ENCODE measurements around the gene ASB1. TPM values are rescaled to one million over a fixed set of nuclear protein-coding genes. Genes with fewer than 3 reads are reported as not detected.

Gene ASB1
- polyA plus RNA-seq, 1 donor (not counting 4 experiments of a cell fraction or from before 2014, with no cell fraction given) = 13.0 TPM

- Histone ChIP-seq H4K20me1 (ENCODE audit: control insufficient read depth, extremely low read depth, insufficient read depth, low read length) (no peaks in the 10 kb centered on the region), H3K27me3 (ENCODE audit: control insufficient read depth, extremely low read depth, insufficient read depth, low read length) (no peaks in the 10 kb centered on the region), H3K9me1 (ENCODE audit: control insufficient read depth, extremely low read depth, insufficient read depth, low read length) (no peaks in the 10 kb centered on the region), H3K9ac (ENCODE audit: control insufficient read depth, extremely low read depth, insufficient read depth, low read length) (no peak overlapping the region), H3K9me3 (ENCODE audit: control insufficient read depth, low read depth, low read length) (no peaks in the 10 kb centered on the region), H3K27ac (ENCODE audit: control insufficient read depth, insufficient read depth, low read length) (peak overlapping the region; percentile 77), H3K4me2 (ENCODE audit: control insufficient read depth, extremely low read depth, insufficient read depth, low read depth, low read length) (no peak overlapping the region), H2AFZ (ENCODE audit: control insufficient read depth, low read length) (no peak overlapping the region), H3K4me3 (ENCODE audit: control insufficient read depth in 2 of 3, extremely low read depth in 1 of 3, insufficient read depth in 2 of 3, low read depth in 1 of 3, low read length in 3 of 3) (no peak overlapping the region), H3K79me2 (ENCODE audit: control insufficient read depth, insufficient read depth, low read length) (peaks cover 57% of the 10 kb centered on the region), H3K4me1 (ENCODE audit: control insufficient read depth, extremely low read depth, insufficient read depth, low read length) (peaks cover 20% of the 10 kb centered on the region), H3K36me3 (ENCODE audit: control insufficient read depth in 2 of 2, extremely low read depth in 1 of 2, insufficient read depth in 2 of 2, low read length in 2 of 2) (peaks cover 11 to 20% of the 10 kb centered on the region in 2 experiments)
- FAIRE-seq (no peak), DNase-seq (ENCODE audit: low read depth, low spot score) (no peak)
- dilution Hi-C loops (cut with MboI; ENCODE audit: extremely low pct_ligation_motif_present, low sequenced_read_pairs) = no loop called here
- TF ChIP-seq CTCF (optimal IDR thresholded peaks at IDR 0.05 in 1 of 3, IDR thresholded peaks at IDR 0.05 in 1 of 3, conservative IDR thresholded peaks at IDR 0.05 in 1 of 3; ENCODE audit: extremely low read depth in 1 of 3, insufficient read depth in 2 of 3, low read length in 3 of 3) (peak in 1 of 3 experiments; percentile 9), EZH2 (IDR thresholded peaks at IDR 0.05; ENCODE audit: low read length) (no peak)
These were observed 6.7 kb downstream of the ASB1 start for GRCh38 chr2:238433300-238433915.

GRCh38 chr2:238433941-238434845 is 7.5 kb downstream of the ASB1 start:
- H3K4me3 ChIP-seq (ENCODE audit: control insufficient read depth in 2 of 3, extremely low read depth in 1 of 3, insufficient read depth in 2 of 3, low read depth in 1 of 3, low read length in 3 of 3) = no peak overlapping the region
- peaks cover 14 to 20% of the 10 kb centered on the region in 2 experiments for H3K36me3 ChIP-seq (ENCODE audit: control insufficient read depth in 2 of 2, extremely low read depth in 1 of 2, insufficient read depth in 2 of 2, low read length in 2 of 2)
- no peaks in the 10 kb centered on the region for H3K9me1 ChIP-seq (ENCODE audit: control insufficient read depth, extremely low read depth, insufficient read depth, low read length)
- H3K9ac ChIP-seq (ENCODE audit: control insufficient read depth, extremely low read depth, insufficient read depth, low read length) = peak overlapping the region; percentile 49
- FAIRE-seq = no peak
- H3K79me2 ChIP-seq (ENCODE audit: control insufficient read depth, insufficient read depth, low read length) = peaks cover 55% of the 10 kb centered on the region
- no peaks in the 10 kb centered on the region for H3K27me3 ChIP-seq (ENCODE audit: control insufficient read depth, extremely low read depth, insufficient read depth, low read length)
- peaks cover 23% of the 10 kb centered on the region for H3K4me1 ChIP-seq (ENCODE audit: control insufficient read depth, extremely low read depth, insufficient read depth, low read length)
- H4K20me1 ChIP-seq (ENCODE audit: control insufficient read depth, extremely low read depth, insufficient read depth, low read length) = no peaks in the 10 kb centered on the region
- TF ChIP-seq EZH2 (IDR thresholded peaks at IDR 0.05; ENCODE audit: low read length) = no peak
- TF ChIP-seq CTCF (optimal IDR thresholded peaks at IDR 0.05 in 1 of 3, IDR thresholded peaks at IDR 0.05 in 1 of 3, conservative IDR thresholded peaks at IDR 0.05 in 1 of 3; ENCODE audit: extremely low read depth in 1 of 3, insufficient read depth in 2 of 3, low read length in 3 of 3) = no peak
- H3K27ac ChIP-seq (ENCODE audit: control insufficient read depth, insufficient read depth, low read length) = peak overlapping the region; percentile 77
- DNase-seq (ENCODE audit: low read depth, low spot score) = no peak
- peak overlapping the region; percentile 38 for H3K4me2 ChIP-seq (ENCODE audit: control insufficient read depth, extremely low read depth, insufficient read depth, low read depth, low read length)
- H2AFZ ChIP-seq (ENCODE audit: control insufficient read depth, low read length) = no peak overlapping the region
- H3K9me3 ChIP-seq (ENCODE audit: control insufficient read depth, low read depth, low read length) = no peaks in the 10 kb centered on the region
- dilution Hi-C loops (cut with MboI; ENCODE audit: extremely low pct_ligation_motif_present, low sequenced_read_pairs) = no loop called here

Measured in keratinocyte (primary cell).